Fibroblast of skin of left quadriceps (primary cell): ENCODE results near the gene TMEM17.

Experiments used
- DNase-seq, 2 experiments: peaks; one replicate each; pipeline ENCODE4 v3.0.0-alpha.2; 2013; ENCODE audit warnings: low read depth in 2 of 2

TMEM17 gene

DNA sequence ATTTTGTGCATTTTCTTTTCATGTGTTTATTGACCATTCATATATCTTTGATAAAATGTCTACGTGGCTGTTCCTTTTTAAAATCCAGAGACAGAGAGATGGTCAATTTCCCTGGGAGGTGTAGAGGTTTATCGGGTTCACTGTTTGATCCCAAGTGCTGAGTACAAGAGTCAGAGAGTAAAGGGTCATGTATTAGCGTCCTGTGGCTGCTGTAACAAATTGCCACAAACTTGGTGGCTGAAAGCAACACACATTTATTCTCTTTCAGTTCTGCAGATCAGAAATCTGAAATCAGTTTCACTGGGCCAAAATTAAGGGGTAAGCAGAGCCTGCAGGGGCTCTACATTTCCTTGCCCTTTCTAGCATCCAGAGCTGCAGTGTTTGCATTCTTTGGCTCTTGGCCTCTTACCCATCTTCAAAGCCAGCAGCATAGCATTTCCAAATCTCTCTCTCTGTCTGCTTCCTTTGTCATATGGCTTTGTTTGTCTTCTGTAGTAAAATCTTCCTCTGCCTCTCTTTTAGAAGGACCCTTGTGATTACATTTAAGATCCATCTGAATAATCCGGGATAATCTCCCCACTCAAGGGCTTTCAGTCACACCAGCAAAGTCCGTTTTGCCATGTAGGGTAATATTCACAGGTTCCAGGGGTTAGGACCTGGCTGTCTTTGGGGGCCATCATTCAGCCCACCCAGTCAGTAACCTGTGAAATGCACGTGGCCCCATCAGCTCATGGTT is 49.9 kb downstream of the TMEM17 start:
- DNase-seq, result no peak

DNA sequence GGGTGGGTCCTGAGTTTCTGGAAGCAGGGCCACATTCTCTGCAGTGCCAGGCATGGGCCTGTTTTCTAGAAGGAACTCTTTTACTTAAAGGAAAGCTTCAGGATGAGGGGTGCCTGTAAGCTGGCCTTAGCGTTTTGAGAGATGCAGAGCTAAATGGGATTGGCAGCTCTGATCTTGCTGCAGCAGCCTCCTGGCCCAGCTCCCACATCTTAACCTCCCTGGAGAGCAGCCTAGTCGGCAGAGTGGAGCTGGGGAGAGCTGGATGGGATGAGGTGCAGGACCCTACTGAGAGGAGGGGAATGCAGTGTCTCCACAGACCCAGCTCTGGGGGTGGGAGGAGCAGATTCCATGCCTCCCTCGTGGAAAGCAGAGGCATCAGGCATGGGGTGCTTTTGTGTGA is 52.0 kb downstream of the TMEM17 start:
- DNase-seq, result no peak

DNA sequence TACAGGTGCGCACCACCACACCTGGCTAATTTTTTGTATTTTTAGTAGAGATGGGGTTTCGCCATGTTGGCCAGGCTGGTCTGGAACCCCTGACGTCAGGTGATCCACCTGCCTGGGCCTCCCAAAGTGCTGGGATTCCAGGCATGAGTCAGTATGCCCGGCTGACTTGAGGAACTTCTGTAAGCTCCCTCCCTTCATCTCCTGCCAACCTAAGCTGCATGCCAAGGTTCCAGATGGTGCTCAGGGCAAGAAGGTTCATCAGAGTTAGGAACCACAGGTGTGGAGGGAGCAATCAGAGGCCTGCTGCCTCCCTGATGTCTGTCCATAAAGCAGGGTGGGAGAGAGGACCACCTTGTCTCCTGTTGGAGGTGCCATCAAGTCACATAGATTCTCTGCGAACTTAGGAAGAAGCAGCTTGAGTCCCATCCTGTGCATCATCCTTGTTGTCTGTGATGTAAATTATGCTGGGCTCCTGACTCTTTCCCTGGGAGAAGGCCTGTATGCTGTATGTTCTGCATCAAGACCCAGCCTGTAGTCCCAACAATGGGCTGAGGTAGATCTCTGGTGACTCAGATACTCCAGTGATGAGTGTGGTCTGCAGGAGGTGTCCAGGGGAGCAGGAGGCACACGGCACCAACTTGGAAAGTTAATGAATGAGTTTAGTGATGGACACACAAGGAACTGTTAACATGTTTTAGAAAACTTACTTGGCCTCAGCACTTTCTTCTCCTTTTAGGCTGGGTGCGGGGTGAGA is 53.1 kb downstream of the TMEM17 start:
- no peak for DNase-seq

DNA sequence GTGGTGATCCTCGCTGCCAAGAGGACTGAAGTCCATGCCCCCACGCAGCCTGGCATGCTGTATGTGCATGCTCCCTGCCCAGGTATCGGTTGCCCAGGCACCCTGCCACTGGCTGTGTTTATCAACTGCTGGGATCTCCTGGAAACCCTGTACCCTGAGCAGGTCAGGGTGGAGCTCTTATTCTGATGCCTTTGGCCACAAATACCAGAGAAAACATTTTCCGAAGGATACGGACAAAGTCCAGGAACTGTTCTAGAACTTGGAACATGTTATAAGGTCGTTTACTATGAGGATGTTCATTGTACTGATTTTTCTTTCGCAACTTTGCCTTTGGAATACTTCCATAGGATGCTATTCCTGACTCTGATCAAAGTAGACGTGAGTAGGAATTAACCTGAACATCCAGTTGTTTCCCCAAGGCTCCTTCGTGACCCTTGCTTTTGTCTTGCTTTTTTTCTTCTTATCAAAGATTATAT is 55.2 kb downstream of the TMEM17 start:
- DNase-seq, result no peak
